Mammary epithelial cell (primary cell): ENCODE measurements around the gene EFNB1.

ENCODE experiments used
- CTCF ChIP-seq, 2 donors: IDR thresholded peaks in 1 of 2; conservative IDR thresholded peaks in 1 of 2; 2 replicates each; pipeline ENCODE4 v1.5.1; 2011 to 2012; ENCODE audit warnings: inconsistent platforms in 2 of 2, low read length in 2 of 2, mild to moderate bottlenecking in 2 of 2, control low read depth in 1 of 2, low read depth in 1 of 2; ENCODE audit not compliant: insufficient read depth in 1 of 2; ENCODE audit errors: extremely low read depth in 1 of 2
- EZH2 ChIP-seq: IDR thresholded peaks from 2 replicates; pipeline ENCODE4 v1.6.1; 2012; ENCODE audit warnings: low read length, inconsistent platforms, borderline replicate concordance

GRCh38 chrX:68821616-68822015 lies 7.2 kb upstream of the EFNB1 start:
- TF ChIP-seq CTCF (conservative IDR thresholded peaks at IDR 0.05 in 1 of 2, IDR thresholded peaks at IDR 0.05 in 1 of 2; ENCODE audit: extremely low read depth in 1 of 2, insufficient read depth in 1 of 2, low read depth in 1 of 2, low read length in 2 of 2) (no peak), EZH2 (no peak)
